ENCODE data around the gene TULP4.

DNA sequence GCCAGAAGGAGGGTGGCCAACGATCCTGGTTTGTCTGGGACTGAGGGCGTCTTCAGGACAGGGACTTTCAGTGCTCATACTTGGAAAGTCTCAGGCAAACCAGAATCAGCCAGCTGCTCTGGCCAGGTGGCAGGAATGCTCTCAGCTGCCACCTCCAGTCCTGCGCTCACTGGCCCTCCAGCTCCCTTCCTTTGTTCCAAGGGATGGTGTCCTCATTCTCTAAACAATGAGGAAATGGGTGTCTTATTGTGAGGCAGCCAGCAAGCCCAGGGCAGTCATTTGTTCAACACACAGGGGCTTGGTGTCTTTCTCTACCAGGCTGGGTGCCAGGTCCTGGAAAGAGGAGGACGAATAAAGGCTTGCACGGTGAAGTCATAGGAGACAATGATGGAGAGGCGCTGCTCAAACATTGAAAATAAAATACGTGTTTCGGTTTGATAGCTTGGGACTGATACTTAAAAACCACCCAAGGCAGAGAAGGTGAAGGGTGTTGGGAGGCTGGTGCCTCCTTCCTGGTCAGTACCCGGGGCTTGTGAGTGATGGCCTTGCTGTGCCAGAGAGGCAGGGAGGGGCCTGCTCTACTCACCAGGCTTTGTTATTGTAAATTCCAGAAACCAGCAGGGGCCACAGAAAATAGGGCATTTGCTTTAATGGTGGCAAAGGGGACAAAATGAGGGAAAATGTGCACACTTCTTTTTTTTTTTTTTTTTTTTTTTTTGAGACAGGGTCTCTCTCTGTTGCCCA, 236.3 kb downstream of the TULP4 start:
- TF ChIP-seq, protein P1, sequence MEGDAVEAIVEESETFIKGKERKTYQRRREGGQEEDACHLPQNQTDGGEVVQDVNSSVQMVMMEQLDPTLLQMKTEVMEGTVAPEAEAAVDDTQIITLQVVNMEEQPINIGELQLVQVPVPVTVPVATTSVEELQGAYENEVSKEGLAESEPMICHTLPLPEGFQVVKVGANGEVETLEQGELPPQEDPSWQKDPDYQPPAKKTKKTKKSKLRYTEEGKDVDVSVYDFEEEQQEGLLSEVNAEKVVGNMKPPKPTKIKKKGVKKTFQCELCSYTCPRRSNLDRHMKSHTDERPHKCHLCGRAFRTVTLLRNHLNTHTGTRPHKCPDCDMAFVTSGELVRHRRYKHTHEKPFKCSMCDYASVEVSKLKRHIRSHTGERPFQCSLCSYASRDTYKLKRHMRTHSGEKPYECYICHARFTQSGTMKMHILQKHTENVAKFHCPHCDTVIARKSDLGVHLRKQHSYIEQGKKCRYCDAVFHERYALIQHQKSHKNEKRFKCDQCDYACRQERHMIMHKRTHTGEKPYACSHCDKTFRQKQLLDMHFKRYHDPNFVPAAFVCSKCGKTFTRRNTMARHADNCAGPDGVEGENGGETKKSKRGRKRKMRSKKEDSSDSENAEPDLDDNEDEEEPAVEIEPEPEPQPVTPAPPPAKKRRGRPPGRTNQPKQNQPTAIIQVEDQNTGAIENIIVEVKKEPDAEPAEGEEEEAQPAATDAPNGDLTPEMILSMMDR (IDR thresholded peaks at IDR 0.05; ENCODE audit: control extremely low read depth in 1 of 3, insufficient read depth in 1 of 3, low read depth in 1 of 3, low read length in 3 of 3) = no peak
- TF ChIP-seq KDM1A (IDR thresholded peaks at IDR 0.05; ENCODE audit: borderline replicate concordance, low read length) = no peak
- TF ChIP-seq SAP30 (IDR thresholded peaks at IDR 0.05; ENCODE audit: insufficient read depth, insufficient replicate concordance, low read length) = no peak
- TF ChIP-seq, protein P2, sequence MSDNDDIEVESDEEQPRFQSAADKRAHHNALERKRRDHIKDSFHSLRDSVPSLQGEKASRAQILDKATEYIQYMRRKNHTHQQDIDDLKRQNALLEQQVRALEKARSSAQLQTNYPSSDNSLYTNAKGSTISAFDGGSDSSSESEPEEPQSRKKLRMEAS (IDR thresholded peaks at IDR 0.05) = no peak
- no peak for TF ChIP-seq EZH2 (IDR thresholded peaks at IDR 0.05; ENCODE audit: low read depth, low read length, severe bottlenecking)
- TF ChIP-seq BRCA1 (IDR thresholded peaks at IDR 0.05; ENCODE audit: low read depth, low read length) = no peak
- no peak for TF ChIP-seq SIN3A (conservative IDR thresholded peaks at IDR 0.05 in 1 of 2, IDR thresholded peaks at IDR 0.05 in 1 of 2; ENCODE audit: low read depth in 1 of 2, low read length in 2 of 2)
- no peak for TF ChIP-seq CHD2 (IDR thresholded peaks at IDR 0.05; ENCODE audit: low read length)
- TF ChIP-seq, protein P3, sequence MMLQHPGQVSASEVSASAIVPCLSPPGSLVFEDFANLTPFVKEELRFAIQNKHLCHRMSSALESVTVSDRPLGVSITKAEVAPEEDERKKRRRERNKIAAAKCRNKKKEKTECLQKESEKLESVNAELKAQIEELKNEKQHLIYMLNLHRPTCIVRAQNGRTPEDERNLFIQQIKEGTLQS (IDR thresholded peaks at IDR 0.05; ENCODE audit: insufficient read depth, low read depth, low read length) = no peak
- TF ChIP-seq EP300 (IDR thresholded peaks at IDR 0.05; ENCODE audit: borderline replicate concordance in 1 of 2, low read depth in 2 of 2, low read length in 2 of 2) = no peak
